Measurements from ENCODE around the gene MRPL44.

The MRPL44 gene

GRCh38 chr2:223944703-223945531, 12.3 kb upstream of the MRPL44 start, which contains the start of gene WDFY1:
Gene WDFY1, minus strand, starts transcription at chr2:223945335. Its CDS starts 51 bp downstream, at chr2:223945284.
- TF ChIP-seq CTCF (IDR thresholded peaks at IDR 0.05; ENCODE audit: insufficient read depth, missing control alignments): no peak
- DNase-seq (ENCODE audit: insufficient read length, low spot score) (peak; percentile 91), FAIRE-seq (no peak)

GRCh38 chr2:223945755-223946154, 11.5 kb upstream of the MRPL44 start:
- TF ChIP-seq CTCF (IDR thresholded peaks at IDR 0.05; ENCODE audit: insufficient read depth, missing control alignments): no peak
- FAIRE-seq (no peak), DNase-seq (ENCODE audit: insufficient read length, low spot score) (no peak)

GRCh38 chr2:223947711-223948205, 9.5 kb upstream of the MRPL44 start:
- FAIRE-seq (no peak), DNase-seq (ENCODE audit: insufficient read length, low spot score) (no peak)
- TF ChIP-seq CTCF (IDR thresholded peaks at IDR 0.05; ENCODE audit: insufficient read depth, missing control alignments): no peak

GRCh38 chr2:223949241-223949840, 7.9 kb upstream of the MRPL44 start:
- no peak for TF ChIP-seq CTCF (IDR thresholded peaks at IDR 0.05; ENCODE audit: insufficient read depth, missing control alignments)
- FAIRE-seq (no peak), DNase-seq (ENCODE audit: insufficient read length, low spot score) (no peak)

- FAIRE-seq (no peak), DNase-seq (ENCODE audit: insufficient read length, low spot score) (no peak)
- no peak for TF ChIP-seq CTCF (IDR thresholded peaks at IDR 0.05; ENCODE audit: insufficient read depth, missing control alignments)
These were observed 6.6 kb upstream of the MRPL44 start for GRCh38 chr2:223950448-223951347.

GRCh38 chr2:223952280-223952968, 4.8 kb upstream of the MRPL44 start:
- no peak for FAIRE-seq
- no peak for DNase-seq (ENCODE audit: insufficient read length, low spot score)
- TF ChIP-seq CTCF (IDR thresholded peaks at IDR 0.05; ENCODE audit: insufficient read depth, missing control alignments): no peak
